ENCODE results near the gene COQ8B. TPM values are rescaled to one million over a fixed set of nuclear protein-coding genes. Genes with fewer than 3 reads are reported as not detected.

Gene COQ8B
- total and polyA plus RNA-seq, 2 of the 4 experiments (the other 2 are of a cell fraction) = 14.9 to 23.2 TPM

GRCh38 chr19:40714441-40715299, 2.0 kb downstream of the COQ8B start (continued):
- 0 out of 2 replicates have a peak, but pooled peaks have one; percentile 12 for TF ChIP-seq CTCF (conservative IDR thresholded peaks at IDR 0.05; ENCODE audit: low read depth, low read length)

GRCh38 chr19:40713939-40714338, 2.7 kb downstream of the COQ8B start:
- H3K9me1 ChIP-seq (ENCODE audit: insufficient read depth, low read length) = 0 out of 2 replicates have a peak, but pooled peaks cover 2% of the 10 kb centered on the region
- H3K56ac ChIP-seq (ENCODE audit: extremely low read depth, insufficient read depth, low read length) = no peak overlapping the region
- no peak overlapping the region for H2BK120ac ChIP-seq (ENCODE audit: low read depth, low read length)
- DNase-seq (no peak), ATAC-seq (ENCODE audit: low read depth) (no peak)
- no peak overlapping the region for H3K4me3 ChIP-seq (ENCODE audit: insufficient read depth, low read depth, low read length)
- H3K23ac ChIP-seq (ENCODE audit: low read depth, low read length) = no peak overlapping the region
- peaks cover 7% of the 10 kb centered on the region; the same call in 1 of the 2 replicates for H4K20me1 ChIP-seq (ENCODE audit: insufficient read depth, low read length)
- H2AK9ac ChIP-seq (replicated peaks; ENCODE audit: low read depth, low read length, poor library complexity) = no peak overlapping the region
- H4K5ac ChIP-seq (ENCODE audit: low read depth, low read length) = no peak overlapping the region; the same call in 1 of the 2 replicates
- CTCF ChIA-PET = no interaction called here
- peak overlapping the region; percentile 68; the same call in 1 of the 2 replicates for H3K9ac ChIP-seq (ENCODE audit: low read depth, low read length)
- H3K27ac ChIP-seq (ENCODE audit: insufficient read depth, low read length) = peak overlapping the region; percentile 92; the same call in 1 of the 2 replicates
- POLR2A ChIA-PET (ENCODE audit: unreplicated experiment) = no interaction called here
- intact Hi-C loops (cut with micrococcal nuclease) = loop anchor here (2.0 kb wide), 2 partner anchors 23 to 51 kb away; partner anchors contain the start of gene NUMBL
- H2BK5ac ChIP-seq (ENCODE audit: low read depth, low read length, poor library complexity, severe bottlenecking) = no peak overlapping the region
- H3K27me3 ChIP-seq (ENCODE audit: control insufficient read depth, insufficient read depth, low read length) = no peaks in the 10 kb centered on the region
- H3K4ac ChIP-seq (ENCODE audit: low read depth, low read length) = peak overlapping the region; percentile 97
- H2AK5ac ChIP-seq (ENCODE audit: low read depth, low read length) = peak overlapping the region; percentile 97
- in situ Hi-C loops (cut with MboI; ENCODE audit: low sequenced_read_pairs) = no loop called here
- no peak overlapping the region for H3K18ac ChIP-seq (ENCODE audit: low read depth, low read length)
- no peaks in the 10 kb centered on the region for H3K9me3 ChIP-seq (ENCODE audit: control insufficient read depth, insufficient read depth, low read length)
- H4K91ac ChIP-seq (ENCODE audit: insufficient read depth, low read depth, low read length) = peak overlapping the region; percentile 6; the same call in 1 of the 2 replicates
- peaks cover 3% of the 10 kb centered on the region for H3K4me1 ChIP-seq (ENCODE audit: control insufficient read depth, insufficient read depth, low read length)
- no peak overlapping the region for H2BK20ac ChIP-seq (ENCODE audit: low read depth, low read length)
- H3K36me3 ChIP-seq (ENCODE audit: control insufficient read depth, insufficient read depth, low read length) = peaks cover 9% of the 10 kb centered on the region; the same call in 1 of the 2 replicates
- H3K79me1 ChIP-seq (ENCODE audit: low read depth in 1 of 2, low read length in 2 of 2) = peaks cover 14 to 40% of the 10 kb centered on the region in 2 experiments; a peak in 3 of 4 replicates
- dilution Hi-C loops (cut with HindIII; ENCODE audit: low sequenced_read_pairs, unreplicated experiment) = no loop called here
- no TSS peak for BruUV-seq (replicated peaks)
- no peak overlapping the region for H2AFZ ChIP-seq (replicated peaks; ENCODE audit: low read length, poor library complexity)
- no CpG with 5 or more reads among the region's 11 CpGs for WGBS, 2 experiments (ENCODE audit: extremely low coverage in 2 of 2, insufficient read length in 1 of 2)
- no peak overlapping the region; the same call in 1 of the 2 replicates for H3K4me2 ChIP-seq (ENCODE audit: low read depth, low read length)
- peak overlapping the region; percentile 90 for H3K14ac ChIP-seq (replicated peaks; ENCODE audit: low read depth, low read length)
- H4K8ac ChIP-seq (ENCODE audit: low read depth in 2 of 2, low read length in 2 of 2) = peak overlapping the region in 1 of 2 experiments; percentile 98; a peak in 3 of 4 replicates
- H2BK15ac ChIP-seq (ENCODE audit: low read depth, low read length) = 0 out of 3 replicates have a peak overlapping the region, but pooled peaks have one; percentile 48
- TF ChIP-seq MXI1 (IDR thresholded peaks at IDR 0.05; ENCODE audit: borderline replicate concordance, low read depth, low read length) = no peak
- no peak for TF ChIP-seq RAD21 (IDR thresholded peaks at IDR 0.05; ENCODE audit: low read length)
- no peak for TF ChIP-seq NFE2L2 (IDR thresholded peaks at IDR 0.05; ENCODE audit: low read depth, low read length)
- TF ChIP-seq RFX5 (IDR thresholded peaks at IDR 0.05; ENCODE audit: low read depth, low read length) = no peak
- TF ChIP-seq SMC3 (IDR thresholded peaks at IDR 0.05; ENCODE audit: low read depth, low read length) = no peak
- TF ChIP-seq MAZ (IDR thresholded peaks at IDR 0.05; ENCODE audit: borderline replicate concordance, low read depth, low read length) = no peak
- TF ChIP-seq MAFK (IDR thresholded peaks at IDR 0.05; ENCODE audit: low read depth, low read length) = no peak
- no peak for TF ChIP-seq CEBPB (IDR thresholded peaks at IDR 0.05; ENCODE audit: low read depth, low read length)
- no peak for TF ChIP-seq FOS (IDR thresholded peaks at IDR 0.05; ENCODE audit: low read depth, low read length)
- TF ChIP-seq BHLHE40 (IDR thresholded peaks at IDR 0.05; ENCODE audit: low read depth, low read length) = no peak
- TF ChIP-seq, protein P1, sequence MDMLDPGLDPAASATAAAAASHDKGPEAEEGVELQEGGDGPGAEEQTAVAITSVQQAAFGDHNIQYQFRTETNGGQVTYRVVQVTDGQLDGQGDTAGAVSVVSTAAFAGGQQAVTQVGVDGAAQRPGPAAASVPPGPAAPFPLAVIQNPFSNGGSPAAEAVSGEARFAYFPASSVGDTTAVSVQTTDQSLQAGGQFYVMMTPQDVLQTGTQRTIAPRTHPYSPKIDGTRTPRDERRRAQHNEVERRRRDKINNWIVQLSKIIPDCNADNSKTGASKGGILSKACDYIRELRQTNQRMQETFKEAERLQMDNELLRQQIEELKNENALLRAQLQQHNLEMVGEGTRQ (IDR thresholded peaks at IDR 0.05; ENCODE audit: low read depth, low read length) = no peak

All from IMR-90 (cell line).